ENCODE data around the gene KRTAP5-11.
"Not testable (repeated sequence)": the region's sequence is repeated elsewhere in the genome, so short reads cannot be mapped to it uniquely, and the experiment has no call there.

Gene KRTAP5-11

GRCh38 chr11:71542382-71542781, 40.3 kb downstream of the KRTAP5-11 start:
- DNase-seq: no peak
- H3K9me3 ChIP-seq: peaks cover 0 to 3% (median 0%) of the 10 kb centered on the region in 3 donors
- intact Hi-C loops (cut with DNase I; ENCODE audit: low total_unique reads): no loop called here
- H3K4me3 ChIP-seq: no peak overlapping the region
- no peaks in the 10 kb centered on the region for H3K4me1 ChIP-seq
- peaks cover 0 to 6% of the 10 kb centered on the region in 2 donors for H3K27me3 ChIP-seq
- H3K27ac ChIP-seq: no peak overlapping the region
- TF ChIP-seq CTCF (IDR thresholded peaks at IDR 0.05): no peak
- H3K36me3 ChIP-seq: no peaks in the 10 kb centered on the region

GRCh38 chr11:71540521-71541304, 42.0 kb downstream of the KRTAP5-11 start:
- H3K36me3 ChIP-seq; H3K27ac ChIP-seq; intact Hi-C loops (cut with DNase I; ENCODE audit: low total_unique reads); H3K9me3 ChIP-seq; H3K27me3 ChIP-seq; H3K4me1 ChIP-seq; DNase-seq; H3K4me3 ChIP-seq: not testable (repeated sequence)

- DNase-seq; intact Hi-C loops (cut with DNase I; ENCODE audit: low total_unique reads); H3K4me3 ChIP-seq; H3K4me1 ChIP-seq; H3K36me3 ChIP-seq; H3K9me3 ChIP-seq; H3K27ac ChIP-seq; H3K27me3 ChIP-seq: not testable (repeated sequence)
Observed at GRCh38 chr11:71539971-71540370, 42.7 kb downstream of the KRTAP5-11 start.

- no peaks in the 10 kb centered on the region for H3K36me3 ChIP-seq
- H3K4me1 ChIP-seq: no peaks in the 10 kb centered on the region
- DNase-seq: no peak
- H3K27me3 ChIP-seq: no peaks in the 10 kb centered on the region
- no peak overlapping the region for H3K4me3 ChIP-seq
- no peak for TF ChIP-seq CTCF (IDR thresholded peaks at IDR 0.05)
- intact Hi-C loops (cut with DNase I; ENCODE audit: low total_unique reads): no loop called here
- no peak overlapping the region for H3K27ac ChIP-seq
- no peaks in the 10 kb centered on the region for H3K9me3 ChIP-seq
Observed at GRCh38 chr11:71539017-71539416, 43.7 kb downstream of the KRTAP5-11 start.

GRCh38 chr11:71538666-71538990, 44.0 kb downstream of the KRTAP5-11 start:
- intact Hi-C loops (cut with DNase I; ENCODE audit: low total_unique reads): no loop called here
- no peak overlapping the region for H3K4me3 ChIP-seq
- H3K4me1 ChIP-seq: no peaks in the 10 kb centered on the region
- no peak overlapping the region for H3K27ac ChIP-seq
- TF ChIP-seq CTCF (IDR thresholded peaks at IDR 0.05): no peak
- no peaks in the 10 kb centered on the region for H3K9me3 ChIP-seq
- no peaks in the 10 kb centered on the region for H3K27me3 ChIP-seq
- H3K36me3 ChIP-seq: no peaks in the 10 kb centered on the region
- no peak for DNase-seq

GRCh38 chr11:71537977-71538665, 44.6 kb downstream of the KRTAP5-11 start, which contains the start of gene KRTAP5-8:
Gene KRTAP5-8, plus strand, starts transcription at chr11:71538025. Its CDS starts 31 bp downstream, at chr11:71538056.
- H3K9me3 ChIP-seq; H3K27me3 ChIP-seq; H3K4me1 ChIP-seq; intact Hi-C loops (cut with DNase I; ENCODE audit: low total_unique reads); DNase-seq; H3K27ac ChIP-seq; H3K36me3 ChIP-seq; H3K4me3 ChIP-seq: not testable (repeated sequence)

GRCh38 chr11:71537537-71537936, 45.1 kb downstream of the KRTAP5-11 start:
- Histone ChIP-seq H3K4me3 (no peak overlapping the region), H3K36me3 (no peaks in the 10 kb centered on the region), H3K9me3 (no peaks in the 10 kb centered on the region), H3K27me3 (no peaks in the 10 kb centered on the region), H3K27ac (no peak overlapping the region), H3K4me1 (no peaks in the 10 kb centered on the region)
- no peak for TF ChIP-seq CTCF (IDR thresholded peaks at IDR 0.05)
- intact Hi-C loops (cut with DNase I; ENCODE audit: low total_unique reads): no loop called here
- no peak for DNase-seq

All from tibial artery (tissue), 4 donors.